GM23248 (cell line): ENCODE measurements around the gene SKAP1.

Source experiments
- EZH2 ChIP-seq: fragments of 200-600 bp; sonication (generic); IDR thresholded peaks from 2 replicates; pipeline ENCODE4 v1.6.1; 2018; ENCODE audit warnings: antibody characterized with exemption, mild to moderate bottlenecking; ENCODE audit not compliant: insufficient read depth, poor library complexity, severe bottlenecking
- EZH2phosphoT487 ChIP-seq: fragments of 200-600 bp; sonication (generic); IDR thresholded peaks from 2 replicates; pipeline ENCODE4 v1.6.1; 2018; ENCODE audit warnings: antibody characterized with exemption, moderate library complexity, mild to moderate bottlenecking, low read depth; ENCODE audit not compliant: insufficient read depth

DNA sequence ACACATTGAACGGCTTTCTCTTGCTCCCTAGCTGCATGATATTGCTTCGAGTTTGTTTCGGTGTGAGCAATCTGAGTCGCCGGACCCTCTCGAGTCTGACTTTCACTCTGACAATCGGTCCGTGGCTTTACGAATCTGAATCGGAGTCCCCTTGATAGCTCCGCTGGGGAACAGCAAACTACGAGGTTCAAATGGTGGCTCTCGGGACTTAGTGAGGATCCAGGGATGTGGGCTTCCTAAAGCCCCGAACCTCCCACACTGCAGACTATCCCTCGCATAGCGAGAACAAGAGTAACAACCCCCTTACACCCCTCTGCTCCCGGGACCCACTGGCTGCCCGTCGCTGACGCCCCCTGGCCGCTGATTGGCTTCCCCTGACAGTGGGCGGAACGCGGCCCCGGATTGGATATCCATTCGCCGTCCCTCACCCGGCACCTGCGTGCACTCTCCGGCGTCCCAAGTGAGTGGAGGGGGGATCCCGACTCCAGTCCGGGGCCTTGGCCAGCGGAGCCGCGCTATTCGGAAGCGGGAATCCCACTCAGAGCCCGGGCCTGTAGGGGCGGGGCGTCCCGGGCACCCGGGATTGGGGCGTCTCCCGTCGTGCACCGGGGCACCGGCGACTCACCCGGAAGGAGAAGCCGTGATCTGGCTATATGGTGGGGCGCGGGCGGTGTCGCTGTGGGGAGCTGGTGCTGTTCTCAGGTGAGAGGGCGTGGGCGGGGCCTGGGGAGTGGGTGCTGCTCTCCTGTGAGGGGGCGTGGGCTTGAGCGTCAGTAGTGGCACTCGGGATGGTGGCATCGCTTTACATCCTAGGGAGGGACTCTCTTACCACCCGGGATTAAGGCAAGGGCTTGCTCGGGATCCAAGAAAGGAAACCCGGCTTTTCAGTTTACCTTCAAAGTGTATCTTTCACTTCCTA lies 322.6 kb downstream of the SKAP1 start, which contains the start of gene SNX11:
- TF ChIP-seq EZH2 (no peak), EZH2phosphoT487 (no peak)
